Stimulated activated CD8-positive, alpha-beta memory T cell treated with anti-CD3 and anti-CD28 coated beads, Interleukin-15, amount 100 ng/mL, for 4 hours (primary cell): ENCODE data around the gene MRE11.
"Not testable (repeated sequence)": the region's sequence is repeated elsewhere in the genome, so short reads cannot be mapped to it uniquely, and the experiment has no call there.

ENCODE experiments used
- DNase-seq, 2 donors: peaks; one replicate each; pipeline ENCODE4 v3.0.0-alpha.2; 2020; ENCODE audit warnings: low read depth in 2 of 2

Gene MRE11

DNA sequence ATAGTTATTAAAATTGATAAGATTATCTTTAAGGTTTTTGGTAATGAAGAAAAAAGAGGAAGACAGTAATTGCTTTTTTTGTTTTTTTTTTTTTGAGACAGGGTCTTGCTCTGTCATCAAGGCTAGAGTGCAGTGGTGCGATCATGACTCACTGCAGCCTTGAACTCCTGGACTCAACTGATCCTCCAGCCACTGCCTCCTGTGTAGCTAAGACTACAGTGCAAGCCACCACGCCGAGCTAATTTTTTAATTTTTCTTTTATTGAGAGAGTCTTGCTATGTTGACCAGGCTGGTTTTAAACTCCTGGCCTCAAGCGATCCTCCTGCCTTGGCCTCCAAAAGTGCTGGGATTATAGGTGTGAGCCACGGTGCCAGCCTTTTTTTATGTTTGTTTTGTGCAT is 12.9 kb upstream of the MRE11 start:
- not testable (repeated sequence) for DNase-seq

DNA sequence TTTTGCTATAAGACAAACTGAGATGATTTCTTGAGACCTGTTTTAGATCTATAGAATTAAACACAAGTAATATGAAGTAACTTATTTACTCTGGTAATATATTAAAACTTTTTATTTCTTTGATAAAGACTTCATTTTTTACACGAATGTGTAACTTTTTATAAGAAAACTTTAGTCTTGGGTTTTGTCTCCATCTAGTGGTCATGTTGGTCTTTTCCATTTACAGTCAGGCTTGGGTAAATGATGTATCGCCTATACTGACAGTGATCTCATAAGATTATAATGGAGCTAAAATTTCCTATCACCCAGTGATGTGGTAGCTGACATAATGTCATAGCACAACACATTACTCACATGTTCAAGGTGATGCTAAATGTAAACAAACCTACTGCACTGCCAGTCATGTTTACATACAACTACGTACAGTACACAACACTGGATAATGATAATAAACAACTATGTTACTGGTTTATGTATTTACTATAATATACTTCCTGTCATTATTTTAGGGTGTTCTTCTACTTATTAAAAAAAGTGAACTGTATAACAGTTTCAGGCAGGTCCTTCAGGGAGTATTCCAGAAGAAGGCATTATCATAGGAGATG is 11.1 kb upstream of the MRE11 start:
- no peak for DNase-seq

DNA sequence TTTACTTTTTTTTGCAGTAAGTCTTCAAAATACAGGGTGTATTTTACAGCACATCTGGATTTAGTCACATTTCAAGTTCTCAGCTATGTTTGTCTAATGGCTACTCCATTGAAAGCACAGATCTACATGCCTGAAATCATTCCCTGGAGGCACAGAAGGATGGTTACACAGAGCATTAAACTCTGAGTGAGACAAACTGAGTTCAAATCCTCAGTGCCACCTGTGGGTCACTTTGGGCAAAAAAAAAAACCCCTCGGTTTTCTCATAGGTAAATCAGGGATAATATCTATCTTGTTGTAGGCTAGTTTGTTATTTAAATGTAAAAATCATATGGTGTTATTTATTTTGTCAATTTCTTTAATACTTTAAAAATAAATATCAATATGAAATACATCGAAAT is 7.9 kb upstream of the MRE11 start:
- DNase-seq: no peak

DNA sequence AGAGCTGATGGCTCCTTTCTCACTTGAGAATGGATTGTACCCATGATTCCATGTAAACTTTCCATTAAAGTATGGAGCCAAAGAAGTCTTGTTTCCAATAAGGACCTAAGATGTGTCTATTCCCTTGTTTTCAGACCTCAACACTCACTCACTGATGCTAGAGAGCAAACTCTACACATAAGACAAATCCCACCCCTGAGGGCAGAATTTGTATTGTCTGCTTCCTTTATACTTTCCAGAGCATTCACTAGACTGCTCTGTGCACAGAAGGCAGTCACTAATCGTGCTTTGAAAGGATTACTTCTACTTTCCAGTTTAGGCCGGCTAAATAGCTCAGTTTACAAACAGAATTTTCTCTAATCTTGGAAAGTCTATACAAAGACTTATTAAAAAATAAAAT is 6.5 kb upstream of the MRE11 start:
- no peak for DNase-seq

DNA sequence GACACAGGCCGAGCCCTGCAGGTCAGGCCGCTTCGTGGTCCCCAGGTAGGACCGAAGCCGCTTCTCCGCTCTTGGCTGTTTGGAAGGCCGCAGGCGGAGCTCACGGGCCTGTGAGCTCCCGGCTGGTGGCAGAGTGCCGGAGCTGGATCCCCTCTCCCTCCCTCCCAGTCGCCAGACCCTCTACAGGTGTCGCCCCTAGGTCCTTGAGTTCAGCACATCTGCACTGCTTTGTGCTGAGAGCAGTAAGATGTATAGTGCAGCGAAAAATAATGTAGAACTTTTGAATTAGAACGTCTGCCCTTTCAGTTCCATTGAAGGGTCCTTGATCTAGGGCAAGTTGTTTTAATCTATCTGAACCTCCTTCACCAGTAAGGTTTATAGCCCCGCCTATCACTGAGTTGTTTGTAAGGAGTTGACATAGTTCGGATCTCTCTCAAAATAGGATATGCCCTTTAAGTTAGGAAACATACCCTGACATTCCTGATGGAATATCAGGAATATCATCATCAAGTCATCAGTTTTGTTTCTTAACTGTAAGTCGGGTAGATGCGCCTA is 559 bp upstream of the MRE11 start:
- no peak for DNase-seq

DNA sequence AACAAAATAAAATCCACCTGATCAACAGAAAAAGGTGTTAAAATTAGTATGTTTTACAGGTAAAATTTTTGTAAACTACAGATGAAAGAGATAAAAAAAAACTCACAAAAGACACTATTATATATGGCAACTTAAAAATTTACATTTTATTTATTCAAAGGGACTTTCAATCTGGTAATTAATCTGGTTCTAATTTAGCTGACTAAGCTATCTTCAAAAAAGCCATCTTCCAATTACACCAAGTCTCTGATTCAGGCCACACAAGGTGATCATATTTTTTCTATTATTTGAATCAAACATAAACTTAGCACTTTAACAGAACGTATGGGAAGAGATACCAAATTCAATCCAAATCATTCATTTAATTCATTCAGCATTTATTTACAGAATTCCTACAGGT is 7.6 kb downstream of the MRE11 start:
- DNase-seq: no peak

DNA sequence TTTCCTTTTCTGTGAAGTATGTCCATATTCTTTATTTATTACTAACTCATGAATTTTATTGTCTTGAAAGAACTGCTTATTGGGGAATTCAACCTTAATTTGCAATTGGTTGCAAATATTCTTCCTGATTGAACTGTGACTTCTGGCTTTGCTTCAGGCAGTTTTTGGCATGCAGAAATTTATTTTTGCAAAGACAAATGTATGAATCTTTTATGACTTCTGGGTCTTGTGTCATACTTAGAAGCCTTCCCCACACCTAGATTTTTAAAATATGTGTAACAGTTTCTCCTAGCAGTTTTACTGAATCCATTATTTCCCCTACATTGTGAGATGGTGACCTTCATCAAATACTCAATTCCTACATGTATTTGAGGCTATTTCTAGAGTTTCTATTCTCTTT is 12.3 kb downstream of the MRE11 start:
- no peak for DNase-seq

DNA sequence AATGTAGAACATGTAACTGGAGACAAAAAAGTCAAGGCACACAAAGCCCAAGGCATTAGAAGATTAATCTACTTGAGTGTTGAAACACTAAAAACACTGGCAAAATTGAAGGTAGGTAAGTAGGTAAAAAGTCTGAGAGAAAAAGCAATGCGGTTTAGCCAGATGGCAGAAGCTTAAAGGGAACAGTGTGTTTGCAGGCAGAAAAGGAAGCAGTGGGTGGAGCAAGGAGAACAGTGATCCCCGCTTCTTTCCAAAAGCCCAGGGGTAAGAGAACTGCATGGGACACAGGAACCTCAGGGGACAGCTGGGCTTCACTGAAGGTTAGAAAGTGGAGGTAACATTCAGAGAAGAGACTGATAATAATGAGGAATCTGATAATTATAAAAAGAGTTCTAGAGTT is 16.0 kb downstream of the MRE11 start:
- no peak for DNase-seq

DNA sequence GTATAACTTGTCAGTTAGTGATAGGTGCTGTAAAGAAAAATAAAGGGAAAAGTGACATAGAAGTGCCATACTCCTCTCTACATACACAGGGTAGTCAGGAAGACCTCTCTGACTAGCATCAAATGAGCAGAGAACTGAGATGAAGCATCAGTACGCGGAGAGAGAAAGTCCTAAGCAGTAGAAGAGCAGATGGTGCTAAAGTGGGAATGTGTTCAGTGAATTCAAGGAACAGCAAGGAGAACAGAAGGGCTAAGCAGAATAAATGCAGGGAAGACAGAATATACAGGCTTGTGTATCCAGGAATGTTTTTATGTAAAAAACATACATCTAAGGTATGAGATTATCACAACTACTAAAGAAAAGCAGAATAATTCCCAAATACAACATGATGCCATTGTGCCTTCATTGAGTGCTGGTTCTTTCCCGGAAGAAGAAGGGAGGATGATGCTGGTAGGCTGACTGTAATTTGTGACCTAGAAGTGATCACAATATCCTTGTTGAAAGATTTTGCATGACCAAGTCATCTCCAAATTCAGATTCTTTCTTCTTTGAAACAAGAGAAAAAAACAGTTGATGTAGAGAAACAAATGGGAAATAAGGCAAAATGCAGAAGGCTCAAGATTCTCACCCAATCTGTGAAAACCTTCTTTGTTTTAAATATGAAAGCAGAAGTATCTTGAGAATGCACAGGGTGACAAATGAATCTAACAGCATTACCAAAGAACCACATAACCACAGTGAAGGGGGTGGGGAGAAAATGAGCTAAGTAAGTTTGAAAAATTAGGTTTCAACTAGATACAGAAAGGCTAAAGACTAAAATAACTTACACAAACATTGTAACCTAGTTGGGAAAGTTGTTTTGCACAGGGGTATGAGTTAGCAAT is 20.5 kb downstream of the MRE11 start:
- DNase-seq: no peak

DNA sequence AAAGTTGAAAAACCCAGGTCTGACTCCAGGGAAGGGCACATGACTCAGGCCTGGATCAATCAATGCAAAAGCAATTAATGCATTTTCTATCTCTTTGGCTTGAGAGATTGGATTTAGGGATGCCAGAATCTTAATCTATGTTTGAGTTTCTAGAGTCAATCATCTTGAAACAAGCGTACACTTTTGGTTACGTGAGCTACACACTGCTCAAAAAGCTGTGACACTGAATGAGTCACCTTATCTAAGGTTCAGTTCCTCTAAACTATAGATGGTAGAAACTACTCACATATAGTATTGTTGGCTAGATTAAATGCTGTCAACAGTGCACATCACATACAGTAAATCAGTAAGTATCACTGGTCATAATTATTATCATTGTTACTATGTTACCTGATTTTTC is 24.2 kb downstream of the MRE11 start:
- no peak for DNase-seq

DNA sequence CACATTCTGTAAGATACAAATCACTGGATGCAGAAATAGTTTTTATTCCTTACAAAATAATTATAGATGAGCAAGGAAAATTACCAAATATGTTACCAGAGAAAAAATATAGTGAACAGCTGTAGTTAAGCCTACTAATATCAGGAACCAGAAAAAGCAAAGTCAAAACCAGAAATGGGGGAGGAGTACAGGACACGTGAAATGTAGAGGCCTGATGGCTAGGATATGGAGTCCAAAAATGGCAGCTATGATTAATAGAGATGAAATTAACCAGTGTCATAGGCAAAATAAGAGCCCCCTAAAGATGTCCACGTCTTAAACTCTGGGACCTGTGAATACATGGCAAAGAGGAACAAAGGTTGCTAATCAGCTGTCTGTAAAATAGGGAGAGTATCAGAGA is 34.1 kb downstream of the MRE11 start:
- DNase-seq: no peak

DNA sequence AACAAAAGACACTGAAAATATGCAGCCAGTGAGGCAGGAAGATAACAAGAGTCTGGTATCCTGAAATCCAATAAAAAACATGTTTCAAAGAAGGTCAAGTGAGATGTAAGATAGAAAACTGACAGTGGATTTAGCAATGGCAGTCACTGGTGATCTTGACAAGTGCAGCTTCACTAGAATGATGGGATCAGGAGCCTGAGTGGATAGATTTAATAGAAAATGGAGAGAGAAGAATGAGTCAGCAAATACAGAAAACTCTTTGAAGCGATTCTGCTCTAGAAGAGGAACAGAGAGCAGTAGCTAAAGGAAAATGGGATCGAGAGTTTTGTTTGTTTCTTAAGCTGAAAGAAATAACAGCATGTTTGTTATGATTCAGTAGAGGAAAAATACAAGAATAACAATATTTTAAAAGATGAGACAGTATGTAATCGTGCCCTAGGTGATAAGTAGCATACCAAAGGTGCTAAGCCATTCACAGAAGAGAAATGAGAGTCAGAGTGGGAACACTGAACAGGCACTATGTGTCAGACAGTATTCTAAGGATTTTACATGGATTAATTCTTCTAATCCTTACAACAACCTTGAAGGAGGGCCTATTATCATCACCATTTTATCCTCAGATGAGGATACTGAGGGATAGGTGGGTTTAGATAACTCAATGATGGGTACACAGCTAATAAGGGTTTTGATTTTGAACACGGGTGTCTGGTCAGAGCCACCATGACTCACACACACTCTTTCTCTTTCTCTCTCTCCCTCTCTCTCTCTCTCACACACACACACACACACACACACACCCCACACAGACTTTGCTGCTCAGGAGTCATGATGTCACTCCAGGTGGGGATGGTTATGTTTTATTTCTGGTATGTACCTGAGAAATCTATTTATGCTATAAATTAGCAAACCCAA is 36.3 kb downstream of the MRE11 start:
- DNase-seq: no peak

DNA sequence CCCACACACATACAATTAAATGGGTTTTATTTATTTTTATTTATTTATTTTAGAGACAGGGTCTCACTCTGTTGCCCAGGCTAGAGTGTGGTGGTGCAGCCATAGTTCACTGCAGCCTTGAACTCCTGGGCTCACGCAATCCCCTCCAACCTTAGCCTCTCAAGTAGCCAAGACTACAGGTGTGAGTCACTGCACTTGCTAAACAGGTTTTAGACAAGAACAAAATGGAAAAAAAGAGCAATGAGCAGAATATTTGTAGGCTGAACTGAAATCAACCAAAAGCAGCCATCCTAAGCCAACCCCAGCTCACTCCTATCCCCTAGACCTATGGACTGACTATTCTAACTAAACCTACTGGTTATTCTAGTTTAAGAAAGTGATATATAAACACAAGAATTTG is 37.8 kb downstream of the MRE11 start:
- DNase-seq: no peak

DNA sequence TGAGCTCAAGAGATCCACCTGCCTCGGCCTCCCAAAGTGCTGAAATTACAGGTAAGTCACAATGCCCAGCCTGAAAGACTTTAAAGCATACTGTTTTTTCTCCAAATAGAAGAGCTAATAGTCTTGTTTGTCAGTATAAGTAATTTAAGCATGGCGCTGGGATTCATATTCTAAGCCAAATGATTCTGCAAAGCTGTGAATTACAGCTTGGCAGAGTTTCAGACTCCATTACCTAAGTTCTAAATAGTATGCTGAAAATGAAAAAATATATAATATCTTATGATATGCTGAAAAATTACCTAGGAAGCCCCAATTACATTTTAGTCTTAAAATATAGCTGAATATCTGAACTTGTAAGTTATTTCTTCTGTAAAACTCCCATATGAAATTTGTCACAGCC is 39.3 kb downstream of the MRE11 start:
- DNase-seq: no peak

DNA sequence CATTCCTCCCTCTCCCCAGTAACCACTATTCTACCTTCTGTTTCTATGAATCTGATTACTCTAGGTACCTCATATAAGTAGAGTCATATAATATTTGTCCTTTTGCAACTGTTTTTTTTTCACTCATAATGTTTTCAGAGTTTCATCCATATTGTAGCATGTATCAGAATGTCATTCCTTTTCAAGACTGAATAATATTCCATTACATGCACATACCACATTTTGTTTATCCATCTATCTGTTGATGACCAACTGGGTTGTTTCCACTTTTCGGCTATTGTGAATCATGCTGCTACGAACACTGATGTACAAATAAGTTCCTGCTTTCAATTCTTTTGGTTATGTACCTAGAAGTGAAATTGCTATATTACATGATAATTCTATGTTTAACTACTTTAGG is 40.7 kb downstream of the MRE11 start:
- DNase-seq: no peak

DNA sequence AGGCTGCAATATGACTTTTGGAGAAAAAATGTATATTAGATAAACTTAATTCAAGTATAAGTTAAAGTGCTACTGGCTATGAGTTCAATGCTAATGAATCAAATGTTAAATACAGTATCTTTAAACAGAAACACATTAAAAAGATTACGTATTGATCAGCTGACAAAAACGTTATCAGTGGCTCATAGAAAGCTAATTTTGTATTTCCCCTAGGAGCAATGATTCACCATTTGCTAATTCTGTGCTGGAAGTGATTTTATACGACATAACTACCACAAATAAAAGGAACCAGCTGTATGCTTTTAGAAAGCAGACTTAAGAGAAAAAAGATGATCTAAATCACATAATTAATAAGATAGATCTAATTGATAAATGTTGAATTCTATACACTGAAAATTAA is 43.6 kb downstream of the MRE11 start:
- no peak for DNase-seq

DNA sequence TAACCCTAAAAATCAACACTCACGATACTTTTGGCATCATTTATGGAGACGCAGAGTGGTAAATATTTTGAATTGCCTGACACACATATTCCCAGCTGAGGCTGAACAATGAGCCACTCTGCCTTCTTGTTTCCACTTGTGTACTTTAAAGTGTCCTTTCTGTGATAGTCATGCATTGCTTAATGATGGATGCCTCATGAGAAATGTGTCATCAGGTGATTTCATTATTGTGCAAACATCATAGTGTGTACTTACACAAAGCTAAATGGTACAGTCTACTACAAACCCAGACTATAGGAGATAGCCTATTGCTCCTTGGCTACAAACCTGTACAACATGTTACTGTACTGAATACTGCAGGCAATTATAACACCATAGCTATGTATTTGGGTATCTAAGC is 44.2 kb downstream of the MRE11 start:
- no peak for DNase-seq

DNA sequence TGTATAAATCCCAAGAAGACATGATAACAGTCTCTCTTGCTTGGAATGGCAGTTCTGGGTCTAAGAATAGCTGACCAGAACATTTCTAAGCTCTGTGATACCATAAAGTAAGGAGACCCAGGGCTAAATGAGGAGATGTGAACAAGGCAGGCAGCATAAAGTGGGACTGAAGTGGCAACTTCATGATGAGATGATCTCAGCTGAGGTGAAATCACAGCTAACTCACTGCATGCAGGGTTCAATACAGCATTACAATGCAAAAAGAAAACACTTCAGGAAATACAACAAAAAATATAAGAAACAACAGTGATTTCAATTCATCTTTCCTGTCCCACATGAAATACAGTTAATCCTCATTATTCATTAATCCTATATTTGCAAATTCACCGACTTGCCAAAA is 44.6 kb downstream of the MRE11 start:
- DNase-seq: no peak

DNA sequence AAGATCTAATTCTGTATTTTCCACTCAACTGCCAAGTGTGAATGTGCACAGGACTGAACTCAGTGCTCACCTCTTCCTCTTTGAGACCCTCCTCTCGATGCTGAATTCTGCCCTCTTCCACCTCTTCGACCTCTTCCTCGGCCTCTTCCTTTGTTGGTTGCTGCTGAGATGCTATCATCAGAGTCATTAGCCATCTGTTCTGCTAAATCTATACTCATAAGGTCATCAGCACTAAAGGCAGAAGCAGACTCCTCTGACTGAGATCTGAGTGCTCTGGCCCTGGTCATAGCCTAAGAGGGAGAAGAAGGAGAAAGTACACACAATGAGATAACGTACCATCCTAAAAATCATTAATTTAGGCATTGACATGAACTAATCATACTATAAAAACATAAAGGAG is 46.5 kb downstream of the MRE11 start:
- no peak for DNase-seq

DNA sequence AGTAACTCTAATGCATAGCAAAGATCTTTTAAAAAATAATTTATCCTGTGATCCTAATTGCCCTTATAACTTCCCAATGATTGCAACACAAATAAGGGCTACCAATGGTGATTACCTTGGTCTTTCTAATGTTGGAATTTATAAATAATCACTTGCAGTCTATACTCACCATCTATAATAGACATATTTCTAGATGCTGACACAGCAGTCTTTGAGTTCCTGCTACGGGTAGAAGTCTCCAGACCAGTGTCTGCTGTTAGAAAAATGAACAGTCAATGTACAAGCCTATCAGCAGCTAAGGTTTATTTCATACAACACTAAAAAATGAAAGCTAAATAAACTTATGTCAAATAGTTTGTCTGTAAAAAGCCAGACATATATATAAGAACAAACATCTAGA is 48.0 kb downstream of the MRE11 start:
- DNase-seq: no peak

DNA sequence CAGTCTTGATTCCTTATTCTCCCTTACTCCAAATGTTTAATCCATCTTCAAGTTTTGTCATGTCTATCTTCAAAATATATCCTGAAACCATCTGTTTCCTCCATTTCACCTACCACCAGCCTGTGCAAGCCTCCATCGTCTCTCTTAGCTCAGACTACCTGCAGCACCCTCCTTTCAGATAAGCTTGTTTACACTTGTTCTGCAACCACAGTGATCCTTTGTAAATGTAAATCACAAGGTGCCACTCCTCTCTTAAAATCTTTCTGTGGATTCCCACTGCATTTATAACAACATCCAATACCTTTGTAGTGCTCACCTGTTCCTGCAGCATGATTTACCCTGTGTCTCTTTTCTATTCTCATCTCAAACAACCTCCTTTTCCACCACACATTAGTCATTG is 60.6 kb downstream of the MRE11 start:
- DNase-seq: no peak

DNA sequence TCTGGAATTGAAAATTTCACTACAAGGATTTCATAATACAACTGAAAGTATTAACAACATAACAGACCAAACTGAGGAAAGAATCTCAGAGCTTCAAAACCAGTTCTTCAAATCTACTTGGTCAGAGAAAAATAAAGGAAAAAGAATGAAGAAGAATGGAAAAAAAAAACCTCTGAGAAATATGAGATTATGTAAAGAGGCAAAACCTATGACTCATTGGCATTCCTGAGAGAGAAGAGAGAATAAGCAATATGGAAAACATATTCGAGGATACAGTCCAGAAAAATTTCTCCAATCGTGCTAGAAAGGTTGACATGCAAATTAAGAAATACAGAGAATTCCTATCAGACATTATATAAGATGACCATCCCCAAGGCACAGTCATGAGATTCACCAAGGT is 69.0 kb downstream of the MRE11 start:
- DNase-seq: no peak
